ENCODE measurements around the gene OR5M3. TPM values are rescaled to one million over a fixed set of nuclear protein-coding genes. Genes with fewer than 3 reads are reported as not detected.

The OR5M3 gene
- not detected for polyA plus RNA-seq

GRCh38 chr11:56473252-56473651, at the start of gene OR5M3:
OR5M3 (minus strand) TSS chr11:56473352; CDS start chr11:56470497, 2,855 bp downstream.
- H3K27ac ChIP-seq (ENCODE audit: low read depth, low read length) = no peak within 1 kb of the TSS
- 78 to 85% (median 82%) methylated on average over 6 of the region's 6 CpGs for WGBS, 3 donors

GRCh38 chr11:56522008-56522407, 48.9 kb upstream of the OR5M3 start:
- H3K27ac ChIP-seq (ENCODE audit: low read depth, low read length) = no peak overlapping the region
- WGBS, 3 donors = 64 to 66% (median 66%) methylated on average over 5 of the region's 5 CpGs

GRCh38 chr11:56513280-56513679, 40.1 kb upstream of the OR5M3 start:
- no peak overlapping the region for H3K27ac ChIP-seq (ENCODE audit: low read depth, low read length)
- 63 to 73% (median 64%) methylated on average over 1 of the region's 1 CpG for WGBS, 3 donors

- H3K27ac ChIP-seq (ENCODE audit: low read depth, low read length) = no peak overlapping the region
- WGBS, 3 donors = 91 to 97% (median 94%) methylated on average over 1 of the region's 1 CpG
Measured at GRCh38 chr11:56509439-56509838, 36.3 kb upstream of the OR5M3 start.

GRCh38 chr11:56497010-56497409, 23.9 kb upstream of the OR5M3 start:
- WGBS, 3 donors = 91 to 97% (median 94%) methylated on average over 26 to 28 of the region's 28 CpGs
- no peak overlapping the region for H3K27ac ChIP-seq (ENCODE audit: low read depth, low read length)

- WGBS, 3 donors = 79 to 80% (median 79%) methylated on average over 2 of the region's 2 CpGs
- H3K27ac ChIP-seq (ENCODE audit: low read depth, low read length) = no peak overlapping the region
Measured at GRCh38 chr11:56495117-56495516, 22.0 kb upstream of the OR5M3 start.

GRCh38 chr11:56491270-56491669, 18.1 kb upstream of the OR5M3 start, which contains the start of gene OR5M8:
OR5M8 (minus strand) TSS chr11:56491370; CDS start chr11:56491370, 0 bp downstream.
- no peak within 1 kb of the TSS for H3K27ac ChIP-seq (ENCODE audit: low read depth, low read length)
- 72 to 78% (median 76%) methylated on average over 7 of the region's 7 CpGs for WGBS, 3 donors

- no peak overlapping the region for H3K27ac ChIP-seq (ENCODE audit: low read depth, low read length)
- WGBS, 3 donors = 36 to 67% (median 56%) methylated on average over 3 of the region's 3 CpGs
Measured at GRCh38 chr11:56486801-56487200, 13.6 kb upstream of the OR5M3 start.

GRCh38 chr11:56474729-56475235, 1.6 kb upstream of the OR5M3 start:
- 19 to 76% (median 65%) methylated on average over 1 of the region's 1 CpG for WGBS, 3 donors
- no peak overlapping the region for H3K27ac ChIP-seq (ENCODE audit: low read depth, low read length)

- H3K27ac ChIP-seq (ENCODE audit: low read depth, low read length) = no peak overlapping the region
- 67 to 95% (median 84%) methylated on average over 1 of the region's 1 CpG for WGBS, 3 donors
Measured at GRCh38 chr11:56457076-56457475, 16.1 kb downstream of the OR5M3 start.

GRCh38 chr11:56453521-56453920, 19.6 kb downstream of the OR5M3 start:
- WGBS, 3 donors = 69 to 73% (median 71%) methylated on average over 4 of the region's 4 CpGs
- no peak overlapping the region for H3K27ac ChIP-seq (ENCODE audit: low read depth, low read length)

Other genes starting within 250 kb of the OR5M3 start
- gene OR5T2, start 239.1 kb downstream of the OR5M3 start, polyA plus RNA-seq = not detected
- gene OR5T3, start 221.1 kb downstream of the OR5M3 start, polyA plus RNA-seq = not detected
- not detected for gene OR5T1, start 199.2 kb downstream of the OR5M3 start, polyA plus RNA-seq
- not detected for gene OR8H1, start 181.1 kb downstream of the OR5M3 start, polyA plus RNA-seq
- gene OR8K3, start 158.2 kb downstream of the OR5M3 start, polyA plus RNA-seq = not detected
- gene OR8K1, start 127.3 kb downstream of the OR5M3 start, polyA plus RNA-seq = not detected
- not detected for gene OR8J1, start 119.1 kb downstream of the OR5M3 start, polyA plus RNA-seq
- not detected for gene OR8U1, start 97.7 kb downstream of the OR5M3 start, polyA plus RNA-seq
- not detected for gene OR5AL1, start 60.7 kb downstream of the OR5M3 start, polyA plus RNA-seq
- gene OR5M8, start 18.0 kb upstream of the OR5M3 start, polyA plus RNA-seq = not detected
- gene OR5M11, start 69.9 kb upstream of the OR5M3 start, polyA plus RNA-seq = not detected
- gene OR5M10, start 104.4 kb upstream of the OR5M3 start, polyA plus RNA-seq = not detected
- not detected for gene OR5M1, start 141.5 kb upstream of the OR5M3 start, polyA plus RNA-seq
- gene OR5AP2, start 169.1 kb upstream of the OR5M3 start, polyA plus RNA-seq = not detected
- gene OR5AR1, start 190.3 kb upstream of the OR5M3 start, polyA plus RNA-seq = not detected
- not detected for gene OR9G1, start 225.7 kb upstream of the OR5M3 start, polyA plus RNA-seq

Measured in adipose tissue (tissue), 3 donors.